A673 (cell line): Measurements from ENCODE around the gene SPIRE1. TPM values are rescaled to one million over a fixed set of nuclear protein-coding genes. Genes with fewer than 3 reads are reported as not detected.

Source experiments
- BruUV-seq: library from RNA; stranded (reverse); fragments of 400-500 nt; replicated peaks from 2 replicates; lab custom pipeline; 2021; lab: Mats Ljungman, UMichigan
- CTCF ChIA-PET: fragments of 300-600 bp; sonication (Branson Sonifier 250); formaldehyde crosslinking; loops from one replicate; lab custom pipeline; 2022; ENCODE audit warnings: antibody characterized with exemption; lab: Charles Lee
- POLR2A ChIA-PET: fragments of 300-600 bp; sonication (Branson Sonifier 250); formaldehyde crosslinking; loops from one replicate; lab custom pipeline; 2022; ENCODE audit warnings: antibody characterized with exemption; ENCODE audit not compliant: low non-redundant PET; lab: Charles Lee
- DNase-seq: peaks from one replicate; pipeline ENCODE4 v3.0.0-alpha.2; 2015; ENCODE audit warnings: low spot score
- H3K27ac ChIP-seq: fragments of 200-600 bp; sonication (generic); 2 replicates; pipeline ENCODE4 v1.5.1; 2016; ENCODE audit warnings: mixed run types, low read depth, mild to moderate bottlenecking, mixed read lengths, antibody characterized with exemption, low read length; ENCODE audit not compliant: poor library complexity, severe bottlenecking
- H3K27me3 ChIP-seq: fragments of 200-600 bp; sonication (generic); replicated peaks from 2 replicates; pipeline ENCODE4 v1.6.1; 2017; ENCODE audit warnings: mixed run types, low read depth, mild to moderate bottlenecking, mixed read lengths, antibody characterized with exemption, low read length; ENCODE audit not compliant: insufficient read depth, poor library complexity
- H3K36me3 ChIP-seq: fragments of 200-600 bp; sonication (generic); 2 replicates; pipeline ENCODE4 v1.6.1; 2016; ENCODE audit warnings: mixed run types, mild to moderate bottlenecking, mixed read lengths, antibody characterized with exemption, low read length; ENCODE audit not compliant: insufficient read depth, poor library complexity, severe bottlenecking
- H3K4me1 ChIP-seq: fragments of 200-600 bp; sonication (generic); 2 replicates; pipeline ENCODE4 v1.6.1; 2017; ENCODE audit warnings: mixed run types, mild to moderate bottlenecking, mixed read lengths, antibody characterized with exemption, low read length; ENCODE audit not compliant: insufficient read depth, poor library complexity, severe bottlenecking
- H3K4me3 ChIP-seq: fragments of 200-600 bp; sonication (generic); 2 replicates; pipeline ENCODE4 v1.5.1; 2016; ENCODE audit warnings: low read depth, mixed run types, mild to moderate bottlenecking, mixed read lengths, low read length; ENCODE audit not compliant: poor library complexity, severe bottlenecking
- H3K9me3 ChIP-seq: fragments of 200-600 bp; sonication (generic); 2 replicates; pipeline ENCODE4 v1.6.1; 2016; ENCODE audit warnings: mixed run types, low read depth, mild to moderate bottlenecking, mixed read lengths, antibody characterized with exemption, low read length; ENCODE audit not compliant: poor library complexity, severe bottlenecking
- CTCF ChIP-seq: fragments of 300-800, 200-600 bp; sonication (generic); conservative IDR thresholded peaks from 2 replicates; pipeline ENCODE4 v1.5.1; 2017; ENCODE audit warnings: low read depth, mild to moderate bottlenecking, antibody characterized with exemption, low read length, moderate library complexity, mixed read lengths
- EZH2 ChIP-seq: fragments of 200-600 bp; sonication (generic); IDR thresholded peaks from 2 replicates; pipeline ENCODE4 v1.6.1; 2017; ENCODE audit warnings: borderline replicate concordance, low read depth, mild to moderate bottlenecking, mixed read lengths, antibody characterized with exemption, low read length; ENCODE audit not compliant: poor library complexity, severe bottlenecking
- intact Hi-C: fragments of 100-400 bp; cut with micrococcal nuclease; formaldehyde crosslinking; loops from one replicate; pipeline ENCODE4 v1.10.0; 2022; ENCODE audit not compliant: unreplicated experiment
- total RNA-seq: library from RNA; stranded (reverse); gene quantifications from 2 replicates; pipeline ENCODE4 v1.2.3, GENCODE V29; 2021

Gene SPIRE1
- total RNA-seq, 1 experiment from 2014 or later, result 18.1 TPM

- CTCF ChIA-PET, result no interaction called here
- peaks cover 3% of the 10 kb centered on the region for H3K36me3 ChIP-seq
Measured at GRCh38 chr18:12432196-12432595, 225.7 kb downstream of the SPIRE1 start.

GRCh38 chr18:12431561-12431960 is 226.3 kb downstream of the SPIRE1 start:
- no peaks in the 10 kb centered on the region for H3K4me1 ChIP-seq
- no TSS peak for BruUV-seq
- H3K27ac ChIP-seq, result no peak overlapping the region
- intact Hi-C loops, result no loop called here
- no peak overlapping the region for H3K4me3 ChIP-seq
- DNase-seq, result no peak
- TF ChIP-seq EZH2 (no peak), CTCF (no peak)
- CTCF ChIA-PET, result no interaction called here
- H3K9me3 ChIP-seq, result no peaks in the 10 kb centered on the region
- H3K36me3 ChIP-seq, result peaks cover 3% of the 10 kb centered on the region
- H3K27me3 ChIP-seq, result no peaks in the 10 kb centered on the region
- POLR2A ChIA-PET, result no interaction called here

More at GRCh38 chr18:12432196-12432595, 225.7 kb downstream of the SPIRE1 start:
- H3K27me3 ChIP-seq, result no peaks in the 10 kb centered on the region
- intact Hi-C loops, result no loop called here
- H3K27ac ChIP-seq, result no peak overlapping the region
- no peak for DNase-seq
- H3K9me3 ChIP-seq, result no peaks in the 10 kb centered on the region
- H3K4me3 ChIP-seq, result no peak overlapping the region
- BruUV-seq, result no TSS peak
- H3K4me1 ChIP-seq, result no peaks in the 10 kb centered on the region
- POLR2A ChIA-PET, result no interaction called here
- TF ChIP-seq EZH2 (no peak), CTCF (no peak)

DNA sequence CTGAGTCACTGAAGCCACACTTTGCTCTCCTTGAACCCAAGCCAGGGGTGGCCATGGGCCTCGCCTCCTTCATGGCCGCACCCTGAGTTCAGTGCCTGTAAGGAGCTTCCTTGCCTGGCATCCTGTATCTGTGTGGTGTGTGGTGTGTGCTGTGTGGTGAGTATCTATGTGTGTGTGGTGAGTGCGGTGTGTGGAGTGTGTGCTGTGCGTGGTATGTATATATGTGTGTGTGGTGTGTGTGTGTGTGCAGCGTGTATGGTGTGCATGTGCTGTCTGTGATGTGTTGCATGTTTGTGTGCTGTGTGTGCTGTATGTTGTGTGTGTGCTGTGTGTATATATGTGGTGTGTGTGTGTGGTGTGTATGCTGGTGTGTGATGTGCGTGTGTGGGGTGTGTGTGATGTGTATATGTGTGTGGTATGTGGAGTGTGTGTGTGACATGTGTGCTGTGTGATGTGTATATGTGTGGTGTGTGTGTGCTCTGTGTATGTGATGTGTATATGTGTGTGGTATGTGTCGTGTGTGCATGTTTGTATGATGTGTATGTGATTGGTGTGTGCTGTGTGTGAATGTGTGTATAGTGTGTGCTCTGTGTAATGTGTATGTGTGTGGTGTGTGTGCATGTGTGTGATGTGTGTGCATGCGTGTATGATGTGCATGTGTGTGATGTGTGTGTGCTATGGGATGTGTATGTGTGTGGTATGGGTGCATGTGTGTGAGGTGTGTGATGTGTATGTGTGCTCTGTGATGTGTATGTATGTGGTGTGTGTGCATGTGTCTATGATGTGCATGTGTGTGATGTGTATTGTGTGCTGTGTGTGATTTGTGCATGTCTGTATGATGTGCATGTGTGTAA is 227.5 kb downstream of the SPIRE1 start:
- Histone ChIP-seq H3K4me1 (no peaks in the 10 kb centered on the region), H3K9me3 (no peaks in the 10 kb centered on the region), H3K27ac (no peak overlapping the region), H3K36me3 (peaks cover 3% of the 10 kb centered on the region), H3K4me3 (no peak overlapping the region), H3K27me3 (no peaks in the 10 kb centered on the region)
- ChIA-PET CTCF (no interaction called here), POLR2A (no interaction called here)
- BruUV-seq, result no TSS peak
- intact Hi-C loops, result no loop called here
- TF ChIP-seq EZH2, result no peak
- no peak for TF ChIP-seq CTCF
- DNase-seq, result no peak
